ENCODE measurements around the gene OR2T35. TPM values are rescaled to one million over a fixed set of nuclear protein-coding genes. Genes with fewer than 3 reads are reported as not detected.

Gene OR2T35
- total RNA-seq, 1 experiment from 2014 or later = not detected

Other genes with a start within 250 kb of the OR2T35 start
- not detected in 2 replicates for gene OR2T1, start 242.2 kb downstream of the OR2T35 start, total RNA-seq (2014; rRNA removed; shearing (Covaris generic))
- not detected in 2 replicates for gene OR2T2, start 199.6 kb downstream of the OR2T35 start, total RNA-seq (2014; rRNA removed; shearing (Covaris generic))
- not detected in 2 replicates for gene OR2T3, start 171.9 kb downstream of the OR2T35 start, total RNA-seq (2014; rRNA removed; shearing (Covaris generic))
- gene OR2T5, start 156.7 kb downstream of the OR2T35 start, total RNA-seq (2014; rRNA removed; shearing (Covaris generic)) = not detected in 2 replicates
- gene OR2G6, start 137.2 kb downstream of the OR2T35 start, total RNA-seq (2014; rRNA removed; shearing (Covaris generic)) = not detected in 2 replicates
- gene OR2T29, start 82.5 kb downstream of the OR2T35 start, total RNA-seq (2014; rRNA removed; shearing (Covaris generic)) = not detected in 2 replicates
- not detected in 2 replicates for gene OR2T34, start 70.5 kb downstream of the OR2T35 start, total RNA-seq (2014; rRNA removed; shearing (Covaris generic))
- not detected in 2 replicates for gene OR2T10, start 47.6 kb downstream of the OR2T35 start, total RNA-seq (2014; rRNA removed; shearing (Covaris generic))
- gene OR2T11, start 10.2 kb downstream of the OR2T35 start, total RNA-seq (2014; rRNA removed; shearing (Covaris generic)) = not detected in 2 replicates
- gene OR2T27, start 10.2 kb upstream of the OR2T35 start, total RNA-seq (2014; rRNA removed; shearing (Covaris generic)) = not detected in 2 replicates
- not detected in 2 replicates for gene OR14I1, start 57.5 kb upstream of the OR2T35 start, total RNA-seq (2014; rRNA removed; shearing (Covaris generic))
- gene LYPD8, start 110.5 kb upstream of the OR2T35 start, total RNA-seq (2014; rRNA removed; shearing (Covaris generic)) = not detected in 2 replicates
- gene SH3BP5L, start 180.6 kb upstream of the OR2T35 start, total RNA-seq (2014; rRNA removed; shearing (Covaris generic)) = 23.1 and 24.6 TPM in 2 replicates
- 57.1 and 63.1 TPM in 2 replicates for gene ZNF672, start 192.9 kb upstream of the OR2T35 start, total RNA-seq (2014; rRNA removed; shearing (Covaris generic))
- gene ZNF692, start 213.8 kb upstream of the OR2T35 start, total RNA-seq (2014; rRNA removed; shearing (Covaris generic)) = 7.9 and 12.7 TPM in 2 replicates

All from G401 (cell line).